ENCODE results near the gene FCN1.

GRCh38 chr9:134945509-134946275 lies 28.0 kb upstream of the FCN1 start:
- TF ChIP-seq CTCF (IDR thresholded peaks at IDR 0.05; ENCODE audit: insufficient read depth, low read length, poor library complexity, severe bottlenecking) = no peak
- no peak for TF ChIP-seq EZH2phosphoT487 (conservative IDR thresholded peaks at IDR 0.05; ENCODE audit: low read length)

Measured in SU-DHL-6 (cell line).